Measurements from ENCODE around the gene ST6GALNAC1.
A peak's percentile ranks its signal among the peaks of the same experiment; 100 is the strongest.
"Not testable (repeated sequence)": the region's sequence is repeated elsewhere in the genome, so short reads cannot be mapped to it uniquely, and the experiment has no call there.

The ST6GALNAC1 gene

DNA sequence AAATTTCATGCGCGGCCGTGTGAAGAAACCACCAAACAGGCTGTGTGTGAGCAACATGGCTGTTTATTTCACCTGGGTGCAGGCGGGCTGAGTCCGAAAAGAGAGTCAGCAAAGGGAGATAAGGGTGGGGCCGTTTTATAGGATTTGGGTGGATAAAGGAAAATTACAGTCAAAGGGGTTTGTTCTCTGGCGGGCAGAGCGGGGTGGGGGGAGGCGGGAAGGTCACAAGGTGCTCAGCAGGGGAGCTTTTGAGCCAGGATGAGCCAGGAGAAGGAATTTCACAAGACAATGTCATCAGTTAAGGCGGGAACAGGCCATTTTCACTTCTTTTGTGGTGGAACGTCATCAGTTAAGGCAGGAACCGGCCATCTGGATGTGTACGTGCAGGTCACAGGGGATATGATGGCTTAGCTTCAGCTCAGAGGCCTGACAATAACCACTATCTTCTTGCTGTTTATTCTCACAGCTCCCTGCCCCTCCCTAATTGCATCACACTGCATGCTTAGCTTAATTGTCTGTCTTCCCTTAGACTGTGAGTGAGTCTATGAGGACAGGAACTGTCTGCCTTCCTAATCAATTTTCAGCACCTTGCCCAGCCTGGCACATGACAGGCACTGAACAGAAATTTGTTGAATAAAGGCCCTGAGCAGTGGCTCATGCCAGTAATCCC, 32.3 kb downstream of the ST6GALNAC1 start:
- not testable (repeated sequence) for DNase-seq

DNA sequence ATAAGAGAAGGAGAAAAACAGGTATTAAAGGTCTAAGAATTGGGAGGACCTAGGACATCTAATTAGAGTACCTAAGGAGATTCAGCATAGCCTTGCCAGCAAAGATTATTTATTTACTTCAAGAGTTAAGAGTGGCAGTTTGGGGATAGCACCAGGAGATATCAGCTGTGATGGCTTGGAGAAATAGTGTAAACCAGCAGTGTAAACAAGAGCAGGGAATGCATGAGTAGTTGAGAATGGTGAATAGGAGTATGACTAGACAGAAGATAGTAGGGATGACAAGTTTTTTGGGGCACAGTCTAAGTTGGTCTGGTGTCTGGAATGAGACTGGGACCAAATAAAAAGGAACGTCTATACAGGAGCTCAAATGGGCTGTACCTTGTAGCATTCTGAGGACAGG, 36.9 kb downstream of the ST6GALNAC1 start:
- DNase-seq: not testable (repeated sequence)

DNA sequence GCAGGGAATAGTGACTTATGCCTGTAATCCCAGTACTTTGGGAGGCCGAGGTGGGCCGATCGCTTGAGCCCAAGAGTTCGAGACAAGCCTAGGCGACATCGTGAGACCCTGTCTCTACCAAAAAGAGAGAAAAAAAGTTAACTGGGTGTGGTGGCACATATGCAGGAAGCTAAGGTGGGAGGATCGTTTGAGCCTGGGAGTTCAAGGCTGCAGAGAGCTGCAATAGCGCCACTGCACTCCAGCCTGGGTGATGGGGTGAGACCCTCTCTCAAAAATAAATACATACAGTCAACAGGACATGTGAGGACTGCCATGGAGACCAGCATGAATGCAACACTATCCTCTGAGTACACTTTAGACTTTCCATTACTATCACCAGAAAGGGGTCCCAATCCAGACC, 42.5 kb downstream of the ST6GALNAC1 start:
- DNase-seq: peak; percentile 42

DNA sequence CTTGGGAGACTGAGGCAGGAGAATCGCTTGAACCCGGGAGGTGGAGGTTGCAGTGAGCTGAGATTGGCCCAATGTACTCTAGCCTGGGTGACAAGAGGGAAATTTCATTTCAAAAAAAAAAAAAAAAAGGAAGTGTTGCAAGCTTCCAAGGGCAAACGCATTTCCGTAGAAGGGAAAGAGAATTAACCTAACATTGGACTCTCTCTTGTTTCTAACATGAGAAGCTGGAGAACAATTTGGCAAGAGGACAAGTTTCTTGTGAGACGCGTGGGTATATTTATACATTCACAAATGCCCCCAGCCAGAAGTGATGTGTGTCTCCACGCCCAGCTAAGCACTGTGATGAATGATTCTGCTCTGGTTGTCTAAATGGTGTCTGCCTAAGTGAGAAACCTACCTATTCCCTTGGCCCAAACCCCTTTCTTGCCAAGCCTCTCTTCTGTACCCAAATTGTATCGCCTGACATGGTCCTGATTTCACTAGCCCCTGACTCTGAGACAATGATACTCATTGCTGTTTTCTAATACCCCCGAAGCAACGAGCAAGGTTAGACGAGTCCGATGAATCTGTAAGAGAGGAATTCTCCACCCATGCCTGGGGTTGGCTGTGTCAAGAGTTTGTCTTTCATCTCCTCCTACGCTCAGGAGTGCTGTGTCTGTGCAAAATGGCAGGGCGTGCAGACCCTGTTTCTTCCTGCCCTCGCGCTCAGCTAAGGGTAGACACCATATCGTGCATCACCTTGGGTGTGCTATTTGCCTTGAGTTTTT, 43.7 kb downstream of the ST6GALNAC1 start:
- DNase-seq: no peak

DNA sequence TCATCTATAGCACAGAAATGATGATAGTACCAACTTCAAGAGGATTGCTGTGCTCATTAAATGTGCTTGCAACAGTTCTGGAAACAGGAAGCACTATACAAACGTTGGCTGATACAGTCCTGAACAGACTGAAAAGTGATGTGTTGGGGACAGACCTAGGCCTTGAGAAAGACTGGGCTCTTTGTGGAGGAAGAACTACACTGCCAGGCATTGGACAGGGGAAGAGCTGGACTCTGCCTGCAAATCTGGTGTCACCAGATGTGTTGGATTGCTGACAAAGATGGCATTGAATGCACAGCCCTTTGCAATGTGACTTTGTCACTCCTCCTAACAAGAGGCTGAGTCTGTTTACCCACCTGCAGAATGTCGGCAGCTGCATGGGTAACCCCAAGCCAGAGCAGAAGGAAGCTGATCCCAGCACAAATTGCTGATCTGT, 45.5 kb downstream of the ST6GALNAC1 start:
- no peak for DNase-seq

DNA sequence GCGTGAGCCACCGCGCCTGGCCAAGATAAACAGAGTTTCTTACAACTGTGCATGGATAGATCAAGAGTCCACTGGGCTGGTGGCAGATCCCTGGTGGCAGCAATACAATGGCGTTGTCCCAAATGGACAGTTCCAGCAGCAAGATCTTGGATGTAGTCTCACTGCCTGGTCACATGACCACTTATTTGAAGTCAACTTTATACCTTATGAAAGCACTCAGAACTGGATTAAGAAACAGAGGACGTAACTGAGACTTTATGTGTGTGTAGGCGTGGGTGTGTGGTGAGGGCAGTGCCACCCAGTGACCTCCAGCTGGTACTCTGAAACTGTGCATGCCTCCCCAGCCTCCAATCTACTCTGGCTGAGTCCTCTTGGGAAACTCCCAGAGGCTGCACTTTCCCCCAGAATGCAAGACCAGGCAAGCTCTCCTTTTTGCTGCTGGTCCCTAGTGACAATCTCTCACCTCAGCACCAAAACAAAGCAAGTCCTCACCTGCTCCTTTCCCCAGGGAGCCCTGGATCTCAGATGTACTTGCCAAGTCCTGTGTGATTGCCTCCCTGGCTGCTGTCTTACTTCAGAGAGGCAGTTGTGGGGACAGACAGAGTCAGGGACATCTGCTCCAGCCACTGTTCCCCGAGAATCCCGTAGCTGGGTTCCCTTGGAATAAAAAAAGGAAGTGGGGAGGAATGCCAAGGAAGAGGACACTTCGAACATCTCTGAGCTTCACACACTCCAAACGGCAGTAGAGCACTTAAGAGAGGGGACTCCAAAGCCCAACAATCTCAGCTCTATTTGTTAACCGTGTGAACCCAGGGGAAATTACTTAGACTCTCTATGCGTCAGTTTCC, 46.2 kb downstream of the ST6GALNAC1 start:
- no peak for DNase-seq

DNA sequence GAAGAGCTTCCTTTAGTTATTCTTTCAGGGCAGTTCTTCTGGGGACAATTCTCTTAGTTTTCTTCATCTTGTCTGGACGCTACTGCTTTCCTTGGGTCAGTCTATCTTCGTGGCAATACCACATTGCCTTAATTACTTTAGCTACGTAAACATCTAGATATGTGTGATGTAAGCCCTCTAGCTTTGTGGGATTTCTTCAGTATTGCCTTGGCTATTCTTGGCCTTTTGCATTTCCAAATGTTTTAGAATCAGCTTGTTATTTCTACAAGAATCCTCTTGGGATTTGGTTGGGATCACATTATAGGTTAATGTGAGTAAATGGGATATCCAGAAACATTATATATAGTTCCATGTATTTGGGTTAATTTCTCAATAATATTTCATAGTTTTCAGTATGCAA, 48.9 kb downstream of the ST6GALNAC1 start:
- DNase-seq: no peak

DNA sequence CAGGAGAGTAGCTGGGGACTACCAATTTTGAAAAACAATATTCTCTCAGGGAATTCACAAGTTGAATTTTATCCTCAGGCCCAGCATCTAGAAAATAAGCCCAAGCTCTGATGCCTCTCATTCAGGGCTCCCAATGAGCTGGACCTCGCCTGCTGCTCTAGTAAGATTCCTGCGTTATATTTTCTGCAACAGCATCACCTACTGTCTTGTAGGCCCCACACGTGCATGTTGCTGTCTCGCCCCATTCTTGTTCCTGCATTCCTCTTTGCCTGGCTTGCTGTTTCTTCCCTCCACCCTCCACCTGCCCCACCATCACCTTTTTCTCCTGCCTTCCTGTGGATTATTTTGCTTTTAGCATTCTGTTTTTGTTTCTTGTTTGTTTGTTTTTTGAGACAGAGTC, 49.6 kb downstream of the ST6GALNAC1 start:
- DNase-seq: peak; percentile 54

DNA sequence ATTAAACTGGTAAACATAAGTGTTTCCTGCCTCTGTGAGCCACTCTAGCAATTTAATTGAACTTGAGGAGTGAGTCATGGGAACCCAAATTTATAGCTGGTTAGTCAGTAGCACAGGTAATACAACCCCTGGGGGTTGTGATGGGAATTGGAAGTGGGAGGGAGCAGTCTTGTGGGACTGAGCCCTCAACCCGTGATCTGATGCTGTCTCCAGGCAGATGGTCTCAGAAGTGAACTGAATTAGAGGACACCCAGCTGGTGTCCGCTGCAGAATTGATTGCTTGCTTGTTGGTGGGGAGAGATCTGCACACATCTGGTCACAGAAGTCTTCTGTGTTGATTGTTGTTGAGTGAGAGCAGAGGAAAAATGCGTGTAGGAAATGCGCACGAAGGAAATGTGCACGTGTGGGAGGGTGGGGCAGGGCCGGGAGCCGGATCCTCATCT, 50.2 kb downstream of the ST6GALNAC1 start:
- peak; percentile 78 for DNase-seq

DNA sequence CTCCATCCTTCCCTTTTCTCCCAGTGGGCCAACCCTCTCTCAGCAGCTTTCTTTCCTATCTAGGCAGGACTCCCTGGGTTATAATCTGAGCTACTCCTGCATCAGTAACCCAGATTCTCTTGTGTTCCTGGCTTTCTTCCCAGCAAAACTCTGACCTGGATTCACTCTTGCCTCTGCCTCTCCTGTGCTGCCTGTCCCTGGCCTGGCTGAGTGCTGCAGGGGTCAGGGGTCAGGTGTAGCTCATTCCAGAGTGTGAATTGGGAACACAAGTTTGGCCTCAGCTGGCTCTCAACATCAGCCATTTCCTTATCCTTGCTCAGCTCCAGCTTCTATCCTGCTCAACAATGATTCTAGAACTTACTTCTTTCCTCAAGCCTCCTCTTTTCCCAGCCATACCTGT, 55.4 kb downstream of the ST6GALNAC1 start:
- peak; percentile 61 for DNase-seq

DNA sequence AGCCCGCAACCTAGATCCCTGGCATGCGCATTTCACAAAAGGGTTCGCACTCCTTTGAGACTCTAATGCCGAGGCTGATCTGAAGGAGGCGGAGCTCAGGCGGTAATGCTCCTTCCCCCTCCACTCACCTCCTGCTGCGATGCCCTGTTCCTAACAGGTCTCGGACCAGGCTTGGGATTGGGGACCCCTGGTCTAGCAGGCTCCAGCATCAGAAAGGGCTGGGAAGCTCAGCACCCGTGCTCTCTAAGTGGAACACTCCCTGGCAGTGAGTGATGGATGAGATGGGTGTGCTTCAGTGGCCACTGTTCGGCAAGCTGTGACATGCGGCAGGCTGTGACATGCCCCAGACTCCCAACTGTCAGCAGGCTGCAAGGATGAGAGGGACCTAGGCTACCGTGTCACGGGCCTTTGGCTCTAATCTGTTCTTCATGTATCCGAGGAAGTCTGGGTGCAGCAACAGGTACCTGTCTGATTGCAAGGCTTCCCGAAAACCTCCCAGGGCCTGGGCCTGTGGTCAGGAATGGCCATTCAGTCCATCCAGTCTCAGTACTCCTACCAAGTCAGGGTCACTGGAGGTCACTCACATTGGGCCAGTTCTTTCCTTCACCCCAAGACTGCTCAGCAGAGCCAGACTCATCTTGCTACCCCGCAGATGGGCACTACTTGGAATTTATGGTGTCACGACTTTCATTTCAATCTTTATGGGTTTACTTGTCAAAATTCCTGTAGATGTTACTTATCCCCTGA, 56.6 kb downstream of the ST6GALNAC1 start:
- peak; percentile 77 for DNase-seq

DNA sequence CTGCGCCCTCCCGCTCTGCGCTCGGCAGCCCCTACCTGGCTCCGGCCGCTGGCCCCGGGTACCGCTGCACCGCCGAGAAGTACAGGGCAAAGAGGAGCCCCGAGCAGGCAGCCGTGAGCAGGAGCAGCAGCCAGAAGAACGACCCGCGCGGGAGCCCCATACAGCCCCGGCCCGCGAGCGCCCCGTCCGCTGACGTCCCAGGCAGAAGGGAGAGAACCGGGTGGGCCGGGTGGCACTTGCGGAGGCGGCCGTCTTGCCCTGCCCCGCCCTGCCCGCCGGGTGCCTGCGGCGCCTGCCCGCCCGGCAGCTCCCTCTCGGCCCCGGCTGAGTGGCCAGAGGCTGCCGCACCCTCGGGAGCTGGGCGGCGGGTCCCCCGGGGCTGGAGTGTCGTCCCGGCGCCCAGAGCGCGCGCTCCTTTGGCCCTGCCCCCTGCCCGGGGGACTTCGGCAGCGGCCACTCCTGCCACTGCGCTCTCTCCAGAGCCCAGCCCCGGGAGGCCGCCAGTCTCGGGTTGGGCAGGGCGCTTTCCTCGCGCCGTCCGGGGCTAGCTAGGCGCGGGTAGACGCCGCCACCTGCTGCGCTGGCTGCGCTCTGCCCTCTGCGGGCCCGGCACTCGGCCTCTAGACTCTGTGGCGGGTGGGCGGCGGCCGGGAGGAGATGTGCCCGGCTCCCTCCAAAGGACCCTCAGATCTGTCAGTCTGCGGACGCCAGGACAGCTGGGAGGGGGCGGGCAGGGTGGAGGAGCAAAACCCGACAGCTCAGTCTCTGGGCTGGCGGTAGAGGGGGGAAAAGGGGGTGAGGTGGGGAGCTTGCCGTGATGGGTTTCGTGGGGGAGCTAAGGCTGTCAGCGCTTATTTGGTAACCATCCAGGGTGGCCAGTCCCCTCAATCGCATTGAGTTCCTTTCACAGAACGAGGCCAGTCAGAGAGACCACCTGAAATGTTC, 57.6 kb downstream of the ST6GALNAC1 start, which contains the start of gene ST6GALNAC2:
Gene ST6GALNAC2, minus strand, starts transcription at position 212 of the 945 bp plus-strand sequence. Its CDS starts 52 bp downstream, at position 160.
- DNase-seq: peak; percentile 89

DNA sequence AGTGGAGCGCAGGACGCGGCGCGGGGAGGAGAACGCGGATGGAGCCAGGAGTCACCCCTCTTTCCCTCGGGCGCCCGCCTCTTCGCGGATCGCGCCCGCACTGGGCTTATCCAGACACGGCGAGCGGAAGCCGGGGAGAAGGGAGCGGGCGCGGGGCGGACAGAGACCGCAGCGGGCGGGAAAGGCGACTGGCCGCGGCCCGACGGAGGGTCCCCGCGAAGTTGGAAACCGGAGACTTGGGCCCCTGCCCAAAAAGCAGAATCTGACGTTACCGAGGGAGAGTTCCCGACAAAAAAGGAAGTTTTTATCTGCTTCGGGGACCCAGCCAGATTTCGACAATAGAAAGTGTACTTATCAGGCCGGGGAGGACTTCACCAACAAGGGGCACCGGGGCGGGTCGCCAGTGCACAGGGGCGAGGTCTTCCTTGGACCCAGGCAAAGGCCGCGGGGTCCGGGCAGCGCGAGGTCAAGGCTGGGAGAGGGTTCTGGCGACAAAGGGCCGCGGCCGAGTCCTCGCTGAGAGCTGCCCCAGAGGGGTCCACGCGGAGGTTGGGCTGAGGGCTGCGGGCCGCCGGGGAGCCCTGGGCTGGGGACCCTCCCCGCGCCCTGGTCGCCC, 58.4 kb downstream of the ST6GALNAC1 start:
- peak; percentile 76 for DNase-seq

DNA sequence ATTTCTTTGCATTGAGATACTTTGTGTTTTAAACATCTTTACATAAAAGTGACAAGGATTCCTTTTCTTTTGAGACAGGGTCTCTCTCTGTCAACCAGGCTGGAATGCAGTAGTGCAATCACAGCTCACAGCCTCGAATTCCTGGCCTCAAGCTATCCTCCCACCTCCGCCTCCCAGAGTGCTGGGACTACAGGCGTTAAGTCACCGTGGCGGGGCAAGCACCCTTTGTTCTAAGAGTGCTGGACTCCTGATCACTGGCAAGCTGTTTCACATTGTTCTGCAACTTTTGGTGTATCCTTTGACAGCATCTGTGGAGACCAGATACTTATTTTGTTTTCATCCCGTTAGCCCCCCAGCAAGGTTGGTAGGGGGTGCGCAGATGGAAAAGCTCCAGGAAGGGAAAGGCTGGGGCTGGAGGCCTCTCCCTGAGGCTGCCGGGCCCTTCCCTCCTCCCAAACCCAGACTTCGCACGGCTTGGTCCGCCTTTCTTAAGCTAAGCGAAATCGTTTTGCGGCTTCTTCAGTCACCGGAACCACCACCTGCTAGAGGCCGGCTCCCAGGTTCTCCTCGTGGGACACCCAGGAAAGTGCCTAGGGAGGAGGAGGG, 59.0 kb downstream of the ST6GALNAC1 start:
- peak; percentile 88 for DNase-seq

DNA sequence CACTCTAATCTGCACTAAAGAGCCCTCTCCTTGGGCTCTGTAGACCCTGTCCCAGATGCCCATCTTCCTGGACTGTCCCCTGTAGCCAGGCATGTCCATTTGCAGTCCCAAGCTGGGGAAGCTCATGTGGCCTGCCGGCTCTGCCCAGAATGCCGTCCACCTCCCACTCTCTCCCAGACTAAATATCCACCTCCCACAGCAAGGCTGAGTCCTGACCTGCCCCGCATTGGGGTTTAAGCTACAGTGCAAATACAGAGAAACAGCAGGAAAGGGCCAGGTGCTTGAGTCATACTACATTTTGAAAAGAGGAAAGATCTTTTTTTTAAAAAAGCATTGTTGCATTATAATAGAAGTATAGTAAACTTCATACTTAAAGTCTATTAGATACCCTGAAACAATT, 60.9 kb downstream of the ST6GALNAC1 start:
- DNase-seq: no peak

DNA sequence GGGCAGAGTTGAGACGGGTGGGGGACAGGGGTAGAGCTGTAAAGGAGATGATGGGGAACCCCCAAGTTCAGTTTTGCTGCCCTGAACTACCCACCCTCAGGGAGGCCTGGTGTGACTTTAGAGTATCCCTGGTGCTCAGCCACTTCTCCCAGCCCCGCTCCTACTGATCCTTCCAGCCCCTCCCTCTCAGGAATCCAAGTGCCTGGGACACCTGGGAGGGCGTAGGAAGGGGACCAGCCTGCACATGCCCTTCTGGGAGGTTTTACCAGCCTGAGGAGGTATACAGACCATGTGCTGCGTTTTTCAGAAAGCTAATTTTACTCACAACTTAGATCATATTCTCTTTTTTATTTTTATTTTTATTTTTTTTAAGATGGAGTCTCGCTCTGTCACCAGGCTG, 62.0 kb downstream of the ST6GALNAC1 start:
- no peak for DNase-seq

DNA sequence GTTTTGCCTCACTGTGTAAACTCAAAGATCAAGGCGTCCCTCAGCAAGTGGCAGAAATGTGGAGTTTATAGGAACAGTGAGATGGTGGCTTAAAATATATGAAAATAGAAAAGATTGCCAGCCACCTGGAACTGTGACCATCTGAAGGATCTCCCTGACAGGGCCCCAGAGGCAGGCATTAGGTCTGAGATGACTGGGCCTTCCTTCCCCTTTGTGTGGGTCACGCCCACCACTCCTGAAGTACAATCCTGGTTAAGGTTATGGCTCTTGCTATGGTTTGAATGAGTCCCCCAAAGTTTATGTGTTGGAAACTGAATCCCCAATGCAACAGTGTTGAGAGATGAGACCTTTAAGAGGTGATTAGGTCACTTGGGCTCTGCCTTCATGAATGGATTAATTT, 64.3 kb downstream of the ST6GALNAC1 start:
- no peak for DNase-seq

DNA sequence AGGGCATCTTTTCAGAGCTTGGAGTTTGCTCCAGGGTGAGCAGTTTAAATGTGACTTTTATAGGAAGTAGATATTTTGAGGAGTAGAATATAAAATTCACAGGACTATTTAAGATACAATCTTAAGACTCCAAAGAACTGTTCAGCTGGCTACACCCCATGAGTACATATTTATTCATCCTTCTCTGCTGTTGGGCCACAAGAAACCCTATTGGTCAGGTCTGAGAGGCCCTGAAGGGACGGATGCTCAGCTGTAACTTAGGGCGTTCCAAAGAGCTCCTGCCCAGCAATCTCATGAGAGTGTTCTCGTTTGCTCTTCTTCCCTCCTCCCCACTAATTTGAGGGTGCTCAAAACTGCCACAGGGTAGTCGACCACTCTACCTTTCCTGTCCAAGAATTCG, 65.2 kb downstream of the ST6GALNAC1 start:
- no peak for DNase-seq

DNA sequence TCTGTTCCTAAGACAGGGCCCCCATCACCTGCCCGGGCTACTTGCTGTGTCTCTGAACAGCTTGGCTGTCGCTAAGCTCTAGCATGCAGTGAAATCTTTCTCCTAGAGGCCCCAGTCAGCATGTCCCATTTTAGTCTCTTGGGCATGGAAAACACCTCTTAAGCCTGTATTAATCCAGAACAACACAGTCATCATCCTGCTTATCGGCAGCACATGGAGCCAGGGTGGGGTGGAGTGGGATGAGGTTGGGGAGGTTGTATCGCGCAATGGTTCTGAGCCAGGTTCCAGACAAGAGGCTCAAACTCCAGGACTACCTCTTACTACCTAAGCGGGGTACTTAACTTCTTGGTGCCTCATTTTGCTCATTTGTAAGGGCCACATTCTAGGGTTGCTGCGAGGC, 65.7 kb downstream of the ST6GALNAC1 start:
- DNase-seq: no peak

DNA sequence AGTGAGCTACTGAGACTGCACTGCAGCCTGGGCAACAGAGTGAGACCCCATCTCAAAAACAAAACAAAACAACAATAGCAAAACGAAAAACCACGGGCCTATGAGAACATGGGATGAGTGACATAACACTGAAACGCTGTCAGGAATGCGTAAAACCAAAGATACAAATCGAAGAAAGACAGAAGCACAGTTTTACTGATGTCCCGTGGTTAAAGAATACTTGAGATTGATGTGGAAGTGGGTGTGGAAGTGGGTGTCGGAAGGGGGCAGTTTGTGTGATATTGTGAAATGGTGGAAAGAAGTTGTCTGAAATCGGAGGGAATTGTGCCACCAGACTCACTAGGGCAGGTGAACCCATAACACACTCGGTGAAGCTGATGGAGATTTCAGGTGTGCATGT, 67.4 kb downstream of the ST6GALNAC1 start:
- DNase-seq: no peak

Measured in islet precursor cell (in vitro differentiated cells).